ENCODE results near the gene RHCE.
"Not testable (repeated sequence)": the region's sequence is repeated elsewhere in the genome, so short reads cannot be mapped to it uniquely, and the experiment has no call there.

Gene RHCE

DNA sequence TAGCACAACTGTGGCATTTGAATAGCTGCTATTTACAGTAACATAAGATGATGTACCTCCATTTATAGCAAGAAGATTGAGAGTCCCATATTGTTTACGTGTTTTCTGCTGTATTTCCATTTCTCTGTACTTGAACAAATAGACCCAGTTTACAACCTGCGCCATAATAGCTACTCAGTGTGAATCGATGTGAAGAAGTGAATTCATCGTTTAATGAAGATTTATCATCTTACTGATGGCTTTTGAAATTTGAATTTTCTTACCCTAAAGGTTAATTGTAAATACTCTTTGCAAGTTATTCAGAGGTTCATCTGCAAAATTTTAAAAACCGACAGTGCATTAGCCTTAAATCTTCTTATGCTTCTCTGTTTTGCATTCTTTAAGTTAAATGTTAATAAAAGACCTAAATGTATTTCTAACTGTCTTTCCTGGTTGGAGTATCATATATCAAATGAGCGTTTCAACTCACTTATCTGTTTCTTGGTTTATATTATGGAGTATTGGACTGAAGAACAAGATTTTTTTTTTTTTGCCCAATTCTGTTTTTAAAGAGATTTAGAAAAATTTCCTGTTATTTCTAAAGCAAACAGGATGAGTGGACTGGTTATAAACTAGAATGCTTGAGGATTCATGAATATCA is 12.2 kb upstream of the RHCE start:
- FAIRE-seq = no peak

- no peak for FAIRE-seq
Observed at GRCh38 chr1:25431955-25432719, 11.5 kb upstream of the RHCE start.

- no peak for FAIRE-seq
Observed at GRCh38 chr1:25430967-25431881, 10.6 kb upstream of the RHCE start.

- no peak for FAIRE-seq
Observed at GRCh38 chr1:25430073-25430966, 9.7 kb upstream of the RHCE start, which contains the start of gene MACO1. Gene MACO1 (plus strand): TSS chr1:25430897. CDS start chr1:25431099, 202 bp downstream.

GRCh38 chr1:25428475-25429166 is 8.0 kb upstream of the RHCE start:
- no peak for FAIRE-seq

DNA sequence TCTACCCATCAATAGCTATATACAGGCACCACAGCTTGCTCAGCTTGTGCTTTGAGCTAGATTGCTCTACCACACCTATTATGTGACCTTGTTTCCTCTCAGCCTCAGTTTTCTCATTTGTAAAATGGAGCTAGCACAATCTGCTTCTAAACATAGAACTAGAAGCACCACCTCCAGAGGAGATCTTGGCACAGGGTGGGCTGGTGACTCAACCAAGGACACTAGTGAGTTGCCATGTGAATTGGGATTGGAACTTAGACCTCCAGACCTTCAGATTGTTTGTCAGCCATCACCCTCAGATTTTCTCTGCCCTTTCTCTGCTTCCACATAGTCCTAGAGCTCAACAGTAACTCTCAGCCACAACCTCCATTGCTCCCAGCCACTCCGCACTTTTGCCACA is 7.1 kb upstream of the RHCE start:
- no peak for FAIRE-seq

DNA sequence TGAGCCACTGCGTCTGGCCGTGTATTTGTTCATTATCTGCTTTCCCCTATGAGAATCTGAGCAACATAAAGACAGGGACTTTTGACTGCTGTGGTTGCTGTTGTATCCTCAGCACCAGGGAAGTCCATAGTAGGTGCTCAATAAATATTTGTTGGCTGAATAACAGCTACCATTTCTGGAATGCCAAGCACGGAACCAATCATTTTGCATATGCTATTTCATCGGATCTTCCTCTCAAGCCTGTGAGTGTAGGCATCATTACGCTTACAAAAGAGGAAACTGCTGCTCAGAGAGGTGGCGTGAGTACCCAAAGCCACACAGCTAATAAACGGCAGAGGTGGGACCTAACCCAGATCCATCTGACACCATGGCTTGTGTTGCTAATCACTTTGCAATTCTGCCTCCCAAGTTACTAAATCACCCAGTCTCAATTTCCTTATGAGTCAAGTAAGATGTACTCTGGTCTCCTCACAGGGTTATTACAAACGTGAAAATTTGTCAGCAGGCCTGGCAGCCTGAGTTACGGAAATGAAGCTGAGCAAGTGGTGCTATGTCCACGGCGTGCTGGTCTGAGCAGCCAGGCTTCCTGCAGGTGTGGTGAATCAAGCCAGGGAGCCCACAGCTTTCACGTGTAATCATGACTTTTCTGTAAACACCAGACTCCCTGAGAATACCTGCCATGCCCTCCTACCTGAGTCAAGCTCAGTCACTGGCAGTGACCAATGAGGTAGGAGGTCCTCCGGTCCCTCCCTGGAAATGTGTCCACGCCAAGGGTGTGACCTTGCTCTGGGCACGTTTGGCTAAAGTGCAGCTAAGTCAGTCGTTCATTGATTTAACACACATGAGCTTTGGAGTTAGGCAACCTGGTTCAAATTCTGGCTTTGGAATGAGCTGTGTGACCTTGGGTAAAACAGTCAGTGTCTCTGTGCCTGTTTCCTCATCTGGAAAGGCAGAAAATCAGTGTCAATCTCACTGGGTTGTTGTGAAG is 4.8 kb upstream of the RHCE start:
- no peak for FAIRE-seq

DNA sequence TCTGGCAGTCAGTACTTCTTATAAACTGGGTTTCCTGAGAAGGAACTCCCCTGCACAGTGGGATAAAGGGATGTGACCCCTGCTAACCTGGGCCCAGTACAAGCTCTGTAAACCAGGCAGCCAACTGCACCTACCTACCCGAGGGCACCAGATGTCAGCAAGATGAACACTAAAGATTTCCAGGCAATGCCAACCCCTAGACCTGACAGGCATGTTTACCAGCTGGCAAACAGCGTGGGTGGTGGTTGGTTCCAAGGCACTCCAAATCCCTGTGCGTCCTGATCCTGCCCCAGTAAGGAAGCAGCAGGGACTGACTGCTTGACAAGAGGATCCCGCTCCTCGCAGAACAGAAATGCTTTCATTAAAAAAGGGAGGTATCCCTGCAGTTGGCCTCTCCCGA is 2.6 kb upstream of the RHCE start:
- not testable (repeated sequence) for FAIRE-seq

DNA sequence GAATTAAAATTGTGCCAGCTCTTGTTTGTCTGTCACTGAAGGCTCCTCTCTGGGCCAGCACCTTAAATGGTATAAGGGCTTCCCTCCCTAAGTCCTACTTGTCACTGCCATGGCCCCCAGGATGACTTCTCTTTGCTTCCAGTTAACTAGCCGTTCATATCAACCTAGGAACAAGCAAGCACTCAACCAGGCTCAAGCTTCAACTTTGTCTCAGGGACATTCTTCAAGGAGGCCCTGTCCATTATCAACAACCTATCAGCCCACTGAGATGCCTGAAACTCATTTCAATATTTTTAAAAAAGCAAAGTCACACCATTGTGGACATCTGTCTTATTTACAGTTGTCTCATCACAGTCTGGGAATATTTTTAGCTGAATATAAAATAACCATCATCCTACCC is 1.3 kb downstream of the RHCE start:
- not testable (repeated sequence) for FAIRE-seq

DNA sequence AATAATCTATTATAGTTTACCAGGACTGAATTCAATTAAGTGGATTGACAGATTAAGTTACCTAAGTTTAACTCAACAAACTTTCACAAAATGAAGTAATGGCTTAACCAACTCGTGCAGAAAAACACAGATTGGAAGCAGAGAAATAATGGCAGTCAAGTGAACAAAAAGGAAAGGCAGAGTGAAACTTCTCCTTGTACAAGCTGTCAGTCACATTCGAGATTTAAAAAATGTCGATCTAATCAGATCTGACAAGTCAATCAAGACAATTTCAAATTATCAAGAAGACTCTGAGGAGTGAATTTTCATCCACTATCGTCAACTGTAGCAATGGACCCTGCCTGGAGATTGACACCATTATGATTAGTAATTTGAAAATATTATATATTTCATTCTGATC is 3.3 kb downstream of the RHCE start:
- not testable (repeated sequence) for FAIRE-seq

DNA sequence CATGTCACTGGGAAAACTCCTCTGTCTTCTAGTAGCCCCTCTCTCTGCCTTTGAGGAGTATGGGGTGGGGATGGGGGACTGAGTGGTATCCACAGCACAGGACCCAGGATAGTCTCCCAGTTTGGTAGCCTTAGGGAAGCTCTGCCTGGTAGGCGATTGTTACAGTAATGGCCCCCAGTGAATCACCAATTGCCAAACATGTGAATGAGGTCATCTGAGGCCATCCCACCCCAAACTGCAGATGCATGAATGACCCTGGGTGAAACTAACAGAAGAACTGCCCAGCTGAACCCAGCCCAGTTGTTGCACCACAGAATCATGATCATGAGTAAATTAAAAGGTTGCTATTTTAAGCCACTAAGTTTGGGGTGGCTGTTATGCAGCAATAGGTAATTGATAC is 6.0 kb downstream of the RHCE start:
- not testable (repeated sequence) for FAIRE-seq

DNA sequence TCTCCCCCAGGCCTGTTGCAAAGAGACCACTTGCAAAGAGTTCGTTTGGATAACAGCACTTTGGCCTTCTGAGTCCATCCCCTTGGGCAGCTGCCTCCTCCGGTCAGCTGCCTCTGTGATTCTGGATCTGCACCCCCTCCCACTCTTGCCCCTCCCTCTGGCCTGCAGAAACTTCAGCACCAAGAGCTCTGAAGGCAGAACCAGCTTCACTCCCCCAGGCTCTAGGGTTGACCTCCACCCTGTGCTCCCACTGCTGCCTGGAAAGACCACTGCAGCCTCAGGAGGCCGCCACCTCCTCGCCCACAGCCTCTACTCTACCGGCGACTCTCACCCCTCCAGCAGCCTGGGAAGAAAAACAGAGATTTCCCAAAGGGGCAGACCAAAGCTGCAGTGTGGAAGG is 6.5 kb downstream of the RHCE start:
- not testable (repeated sequence) for FAIRE-seq

- FAIRE-seq = not testable (repeated sequence)
Observed at GRCh38 chr1:25412872-25413623, 7.6 kb downstream of the RHCE start.

GRCh38 chr1:25409641-25410427 is 10.8 kb downstream of the RHCE start:
- FAIRE-seq = not testable (repeated sequence)

GRCh38 chr1:25405731-25406305 is 14.8 kb downstream of the RHCE start:
- FAIRE-seq = not testable (repeated sequence)

DNA sequence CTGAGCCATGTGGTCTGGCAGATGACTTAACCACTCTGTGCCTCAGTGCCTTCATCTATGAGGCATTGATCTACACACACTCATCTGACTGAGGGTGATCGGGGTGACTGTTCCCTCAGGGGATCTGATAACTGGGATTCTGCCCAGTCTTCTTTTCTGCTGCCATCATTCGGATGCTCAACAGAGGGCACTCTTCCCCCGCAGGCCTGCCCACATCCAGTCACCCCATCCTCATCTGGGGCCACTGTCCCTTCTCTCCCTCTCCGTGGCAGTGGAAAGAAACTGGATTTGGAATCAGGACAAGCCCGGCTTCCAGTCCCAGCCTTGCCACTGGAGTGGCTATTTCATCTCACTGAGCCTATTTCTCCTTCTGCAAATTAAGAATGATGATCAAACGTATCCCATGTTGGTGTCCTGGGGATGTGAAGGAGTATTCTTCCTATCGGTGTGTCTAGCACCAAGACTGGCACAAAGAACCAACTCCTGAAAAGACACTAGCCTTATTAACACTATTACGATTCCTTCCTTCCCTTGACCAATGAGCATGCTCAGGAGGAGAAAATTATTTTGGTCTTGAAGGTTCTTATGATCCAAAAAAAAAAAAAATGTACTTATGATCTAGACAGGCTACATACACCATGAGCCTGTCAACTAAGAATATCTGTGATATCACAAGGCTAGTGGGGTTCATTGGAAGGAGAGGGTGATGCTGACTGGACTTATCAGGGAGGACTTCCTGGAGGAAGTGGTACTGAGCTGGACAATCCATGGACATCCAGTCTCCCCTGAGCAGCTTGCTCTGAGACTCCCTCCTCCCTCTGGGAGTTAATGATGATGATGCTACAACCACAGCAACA is 17.4 kb downstream of the RHCE start:
- FAIRE-seq = not testable (repeated sequence)

GRCh38 chr1:25398079-25398478 is 22.5 kb downstream of the RHCE start:
- not testable (repeated sequence) for FAIRE-seq
